ENCODE measurements around the gene PTPN4. TPM values are rescaled to one million over a fixed set of nuclear protein-coding genes. Genes with fewer than 3 reads are reported as not detected.

The PTPN4 gene
- total RNA-seq, 4 donors from 2014 or later = 35.6 to 61.5 (median 51.6) TPM

GRCh38 chr2:119937680-119938079 lies 178.0 kb downstream of the PTPN4 start:
- no peak for TF ChIP-seq POLR2A (IDR thresholded peaks at IDR 0.05)
- TF ChIP-seq CTCF (IDR thresholded peaks at IDR 0.05) = no peak
- no peak overlapping the region for H3K4me3 ChIP-seq
- no peaks in the 10 kb centered on the region for H3K27me3 ChIP-seq
- DNase-seq = no peak
- H3K9me3 ChIP-seq = no peaks in the 10 kb centered on the region
- no peaks in the 10 kb centered on the region for H3K4me1 ChIP-seq
- H3K36me3 ChIP-seq = no peaks in the 10 kb centered on the region
- intact Hi-C loops (cut with DNase I; ENCODE audit: low total_unique reads) = no loop called here
- H3K27ac ChIP-seq = no peak overlapping the region

- no peak overlapping the region for H3K4me3 ChIP-seq
- DNase-seq = no peak
- TF ChIP-seq CTCF (IDR thresholded peaks at IDR 0.05) = no peak
- TF ChIP-seq POLR2A (IDR thresholded peaks at IDR 0.05) = no peak
- intact Hi-C loops (cut with DNase I; ENCODE audit: low total_unique reads) = no loop called here
- H3K4me1 ChIP-seq = no peaks in the 10 kb centered on the region
- H3K9me3 ChIP-seq = no peaks in the 10 kb centered on the region
- H3K27ac ChIP-seq = no peak overlapping the region
- H3K27me3 ChIP-seq = no peaks in the 10 kb centered on the region
- H3K36me3 ChIP-seq = no peaks in the 10 kb centered on the region
These were observed 180.2 kb downstream of the PTPN4 start for GRCh38 chr2:119939915-119940314.

- Histone ChIP-seq H3K36me3 (no peaks in the 10 kb centered on the region), H3K4me1 (no peaks in the 10 kb centered on the region), H3K4me3 (no peak overlapping the region), H3K9me3 (no peaks in the 10 kb centered on the region), H3K27ac (no peak overlapping the region), H3K27me3 (no peaks in the 10 kb centered on the region)
- no peak for DNase-seq
- TF ChIP-seq POLR2A (IDR thresholded peaks at IDR 0.05) (no peak), CTCF (IDR thresholded peaks at IDR 0.05) (no peak)
- intact Hi-C loops (cut with DNase I; ENCODE audit: low total_unique reads) = no loop called here
These were observed 181.1 kb downstream of the PTPN4 start for GRCh38 chr2:119940856-119941255.

- Histone ChIP-seq H3K9me3 (no peaks in the 10 kb centered on the region), H3K27ac (no peak overlapping the region), H3K36me3 (no peaks in the 10 kb centered on the region), H3K4me3 (no peak overlapping the region), H3K4me1 (no peaks in the 10 kb centered on the region), H3K27me3 (no peaks in the 10 kb centered on the region)
- intact Hi-C loops (cut with DNase I; ENCODE audit: low total_unique reads) = no loop called here
- TF ChIP-seq CTCF (IDR thresholded peaks at IDR 0.05) (no peak), POLR2A (IDR thresholded peaks at IDR 0.05) (no peak)
- no peak for DNase-seq
These were observed 181.7 kb downstream of the PTPN4 start for GRCh38 chr2:119941388-119941787.

- no peak for TF ChIP-seq POLR2A (IDR thresholded peaks at IDR 0.05)
- no peak for TF ChIP-seq CTCF (IDR thresholded peaks at IDR 0.05)
- Histone ChIP-seq H3K27me3 (no peaks in the 10 kb centered on the region), H3K4me1 (no peaks in the 10 kb centered on the region), H3K4me3 (no peak overlapping the region), H3K36me3 (no peaks in the 10 kb centered on the region), H3K27ac (no peak overlapping the region), H3K9me3 (no peaks in the 10 kb centered on the region)
- DNase-seq = no peak
- intact Hi-C loops (cut with DNase I; ENCODE audit: low total_unique reads) = no loop called here
These were observed 182.3 kb downstream of the PTPN4 start for GRCh38 chr2:119941981-119942513.

Data from uterus (tissue), 4 donors.